ENCODE data around the gene MAPK6.
A peak's percentile ranks its signal among the peaks of the same experiment; 100 is the strongest.
"Not testable (repeated sequence)": the region's sequence is repeated elsewhere in the genome, so short reads cannot be mapped to it uniquely, and the experiment has no call there.

MAPK6 gene

DNA sequence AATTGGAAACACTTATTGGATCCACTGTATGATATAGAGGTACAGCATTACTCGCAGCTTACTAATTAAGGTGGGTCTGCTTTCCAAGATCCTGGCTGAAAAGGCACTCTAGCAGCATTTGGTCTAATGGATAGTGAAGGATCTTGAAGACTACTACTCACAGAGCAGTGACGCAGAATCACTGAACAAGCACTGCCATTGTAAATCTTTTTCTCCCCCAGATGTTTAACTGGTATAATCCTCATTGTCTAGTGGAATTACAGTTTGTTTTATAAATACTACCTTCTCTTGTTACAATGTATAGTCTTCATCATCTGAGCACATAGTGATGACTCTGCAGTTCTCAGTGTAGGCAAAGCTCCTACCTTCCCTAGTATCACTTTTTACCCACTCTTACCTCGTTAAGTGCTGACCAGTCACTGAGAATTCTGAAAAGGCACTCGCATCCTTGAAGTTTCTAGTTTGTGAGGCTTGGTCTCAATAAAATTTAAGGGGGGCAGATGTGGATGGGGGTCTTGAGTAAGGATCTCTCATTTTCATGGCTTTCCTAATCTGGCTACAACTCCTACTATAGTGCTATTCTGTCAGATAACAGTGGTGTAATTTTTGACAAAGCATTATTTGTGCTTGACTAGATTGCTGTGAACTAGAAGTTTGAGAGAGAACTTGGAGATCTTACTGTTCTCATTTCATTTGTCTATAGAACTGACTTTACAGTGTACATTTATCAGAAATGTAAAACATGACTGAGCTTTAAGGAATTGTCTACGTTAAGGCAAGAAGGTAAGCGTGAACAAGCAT is 23.2 kb downstream of the MAPK6 start:
- DNase-seq (ENCODE audit: low spot score), result no peak

DNA sequence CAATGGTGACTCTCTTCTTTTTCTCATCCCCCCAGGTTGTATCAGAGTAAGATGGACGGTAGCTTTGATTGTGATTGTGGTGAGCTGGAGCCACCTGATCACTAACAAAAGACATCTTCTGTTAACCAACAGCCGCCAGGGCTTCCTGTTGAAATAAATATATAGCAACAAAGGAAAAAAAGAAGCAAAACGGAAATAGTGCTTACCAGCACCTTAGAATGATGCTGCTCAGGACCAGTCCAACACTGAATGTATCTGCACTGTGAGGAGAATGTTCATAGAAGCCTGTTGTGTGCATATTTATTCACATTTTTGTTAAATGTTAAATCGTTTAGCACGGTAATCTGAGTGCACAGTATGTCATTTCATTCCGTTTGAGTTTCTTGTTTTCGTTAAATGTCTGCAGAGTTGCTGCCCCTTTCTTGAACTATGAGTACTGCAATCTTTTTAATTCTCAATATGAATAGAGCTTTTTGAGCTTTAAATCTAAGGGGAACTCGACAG is 26.8 kb downstream of the MAPK6 start:
- not testable (repeated sequence) for DNase-seq (ENCODE audit: low spot score)

- not testable (repeated sequence) for DNase-seq (ENCODE audit: low spot score)
These were observed 27.5 kb downstream of the MAPK6 start for GRCh38 chr15:52046552-52046951.

- DNase-seq (ENCODE audit: low spot score), result no peak
These were observed 31.4 kb downstream of the MAPK6 start for GRCh38 chr15:52050416-52050815.

GRCh38 chr15:52052066-52052935 is 33.3 kb downstream of the MAPK6 start:
- DNase-seq (ENCODE audit: low spot score), result no peak

GRCh38 chr15:52054381-52054780 is 35.4 kb downstream of the MAPK6 start:
- no peak for DNase-seq (ENCODE audit: low spot score)

DNA sequence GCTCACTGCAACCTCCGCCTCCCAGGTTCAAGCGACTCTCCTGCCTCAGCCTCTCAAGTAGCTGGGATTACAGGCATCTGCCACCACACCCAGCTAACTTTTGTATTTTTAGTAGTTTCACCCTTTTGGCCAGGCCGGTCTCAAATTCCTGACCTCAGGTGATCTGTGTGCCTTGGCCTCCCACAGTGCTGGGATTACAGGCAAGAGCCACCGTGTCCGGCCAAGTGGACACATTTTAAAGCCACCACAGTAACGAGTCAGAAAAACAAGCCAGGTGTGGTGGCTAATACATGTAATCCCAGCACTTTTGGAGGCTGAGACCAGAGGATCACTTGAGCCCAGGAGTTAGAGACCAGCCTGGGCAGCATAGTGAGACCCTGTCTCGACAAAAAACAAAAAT is 35.8 kb downstream of the MAPK6 start:
- not testable (repeated sequence) for DNase-seq (ENCODE audit: low spot score)

DNA sequence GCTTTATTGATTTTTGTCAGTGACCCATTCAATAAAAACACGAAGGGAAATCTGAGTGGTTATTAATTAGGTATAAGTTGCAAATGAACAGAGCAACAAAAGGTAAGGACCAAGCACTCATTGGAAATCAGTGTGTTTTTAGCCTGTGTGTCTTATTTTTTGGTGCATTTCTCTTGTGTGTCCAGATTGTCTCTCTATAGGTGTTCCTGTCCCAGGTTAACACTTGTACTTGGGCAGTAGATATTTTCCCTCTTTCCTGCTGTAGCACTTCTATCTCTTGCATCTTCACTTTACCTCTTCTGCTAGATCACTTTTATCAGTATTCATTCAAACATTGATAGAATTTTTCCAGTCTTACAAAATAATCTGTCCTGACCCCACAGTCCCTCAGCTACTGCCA is 37.0 kb downstream of the MAPK6 start:
- no peak for DNase-seq (ENCODE audit: low spot score)

DNA sequence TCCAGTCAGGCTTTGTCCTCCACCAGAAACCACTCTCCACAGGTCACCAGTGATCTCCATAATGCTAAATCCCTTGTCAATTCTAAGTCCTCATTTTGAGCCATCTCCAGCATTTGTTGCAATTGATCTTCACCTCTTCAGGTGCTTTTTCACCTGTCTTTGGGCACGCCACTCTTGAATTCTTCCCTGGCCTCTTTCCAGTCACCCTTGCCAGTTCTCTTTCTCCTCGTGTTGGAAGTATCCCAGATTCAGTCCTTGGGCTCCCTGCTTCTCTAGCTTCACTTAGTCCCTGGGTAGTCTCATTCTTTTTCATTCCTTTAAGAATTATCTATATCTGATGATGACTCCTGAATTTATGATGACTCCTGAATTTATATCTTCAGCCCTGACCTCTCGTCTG is 37.5 kb downstream of the MAPK6 start:
- DNase-seq (ENCODE audit: low spot score), result no peak

DNA sequence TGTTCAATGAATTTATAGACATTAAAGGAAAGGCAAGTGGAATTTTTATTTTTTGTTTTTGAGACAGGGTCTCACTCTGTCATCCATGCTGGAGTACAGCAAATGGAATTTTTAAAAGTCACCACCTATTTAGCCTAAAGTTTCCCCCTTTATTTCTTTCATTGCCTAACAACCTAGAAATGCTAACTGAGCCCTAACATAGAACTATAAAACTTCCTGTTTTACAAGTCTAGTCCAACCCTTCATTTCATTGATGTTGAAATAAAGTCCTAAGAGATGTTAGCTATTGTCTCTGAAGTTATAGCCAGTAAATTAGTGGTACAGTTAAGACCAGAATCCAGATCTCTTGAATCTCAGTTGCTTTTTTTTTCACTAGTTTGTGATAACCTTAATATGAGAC is 39.0 kb downstream of the MAPK6 start:
- DNase-seq (ENCODE audit: low spot score), result no peak

DNA sequence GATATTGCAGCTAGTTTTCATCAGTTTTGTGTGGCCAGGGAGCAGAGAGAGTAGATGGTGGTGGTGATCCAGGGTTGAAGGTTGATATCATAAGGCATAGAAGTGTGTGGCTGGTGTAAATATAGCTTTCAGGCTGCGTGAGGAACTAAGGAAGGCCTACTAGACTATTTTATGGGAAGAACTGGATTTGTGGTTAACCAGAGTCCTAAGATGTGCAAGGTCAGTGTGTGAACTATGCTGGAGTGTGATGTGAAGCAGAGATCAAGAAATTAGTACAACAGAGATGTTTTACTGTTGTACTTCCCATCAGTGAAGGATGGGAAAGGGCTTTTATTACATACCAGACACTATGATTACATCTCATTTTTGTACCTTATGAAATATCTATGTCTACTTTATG is 41.5 kb downstream of the MAPK6 start:
- no peak for DNase-seq (ENCODE audit: low spot score)

DNA sequence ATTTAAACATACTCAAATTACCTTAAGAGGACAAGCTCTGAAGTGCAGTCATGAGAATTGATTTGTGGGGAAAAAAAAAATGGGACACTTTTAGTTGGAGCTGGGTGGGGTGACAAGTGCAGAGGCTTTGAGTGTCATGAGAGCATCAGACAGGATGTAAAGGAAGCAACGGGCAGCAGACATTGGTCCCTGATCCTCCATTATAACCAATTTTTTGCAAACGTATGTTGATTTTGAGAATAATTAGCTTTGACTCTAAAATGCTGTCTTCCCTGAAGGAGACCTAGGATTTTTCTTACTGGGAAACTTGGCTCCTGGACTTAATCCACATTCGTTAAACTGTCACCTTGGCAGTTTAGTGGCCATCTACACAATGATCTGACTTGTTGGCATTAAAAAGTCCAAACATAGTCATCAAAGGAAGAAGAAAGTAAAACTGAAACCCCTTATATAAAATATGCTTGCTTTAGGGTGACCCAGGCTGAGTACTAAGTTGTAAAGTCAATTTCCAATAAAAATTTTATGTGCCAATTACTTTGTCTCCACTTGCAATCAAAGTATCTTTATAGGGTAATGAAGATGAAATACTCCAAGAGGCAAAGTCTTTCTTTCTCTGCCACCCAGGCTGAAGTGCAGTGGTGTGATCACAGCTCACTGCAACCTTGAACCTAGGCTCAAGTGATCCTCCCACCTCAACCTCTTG is 48.0 kb downstream of the MAPK6 start:
- DNase-seq (ENCODE audit: low spot score), result no peak

DNA sequence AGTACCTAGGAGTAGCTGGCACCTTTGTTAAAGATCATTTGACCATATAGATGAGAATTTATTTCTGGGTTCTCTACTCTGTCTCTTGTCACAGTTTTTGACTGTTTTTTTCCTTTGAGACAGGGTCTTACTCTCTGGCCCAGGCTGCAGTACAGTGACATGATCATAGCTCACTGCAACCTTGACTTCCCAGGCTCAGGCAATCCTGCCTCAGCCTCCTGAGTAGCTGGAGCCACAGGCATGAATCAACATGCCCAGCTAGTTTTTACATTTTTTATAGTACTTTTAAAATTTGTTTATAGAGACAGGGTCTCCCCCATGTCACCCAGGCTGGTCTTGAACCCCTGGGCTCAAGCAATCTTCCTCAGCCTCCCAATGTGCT is 48.5 kb downstream of the MAPK6 start:
- DNase-seq (ENCODE audit: low spot score), result no peak

DNA sequence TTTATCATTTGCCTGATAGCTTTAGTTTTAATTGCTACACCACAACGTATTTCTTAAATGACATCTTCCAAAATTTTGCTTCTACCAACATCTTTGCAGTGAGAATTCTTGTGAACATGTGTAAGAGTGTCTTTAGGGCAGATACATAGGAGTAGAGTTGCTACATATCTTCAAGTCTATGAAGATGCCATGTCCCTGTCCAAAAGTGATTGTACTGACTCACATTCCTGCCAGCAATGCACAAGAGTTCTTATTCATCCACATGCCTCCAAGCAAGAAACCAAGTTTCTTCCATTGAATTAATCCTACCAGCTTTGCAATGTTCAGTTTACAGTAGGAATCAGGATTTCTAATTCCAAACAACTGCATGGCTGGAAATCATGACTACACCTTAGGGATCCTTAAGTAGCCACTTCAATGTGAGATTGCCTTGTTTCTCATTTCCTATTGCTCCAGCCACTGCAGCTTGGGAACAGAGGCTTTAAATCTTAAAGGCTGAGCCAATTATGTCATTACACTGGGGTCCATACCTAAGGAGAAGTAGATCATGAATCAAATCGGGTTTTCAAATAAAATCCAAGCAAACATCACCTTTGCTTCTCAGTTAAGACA is 49.1 kb downstream of the MAPK6 start:
- no peak for DNase-seq (ENCODE audit: low spot score)

DNA sequence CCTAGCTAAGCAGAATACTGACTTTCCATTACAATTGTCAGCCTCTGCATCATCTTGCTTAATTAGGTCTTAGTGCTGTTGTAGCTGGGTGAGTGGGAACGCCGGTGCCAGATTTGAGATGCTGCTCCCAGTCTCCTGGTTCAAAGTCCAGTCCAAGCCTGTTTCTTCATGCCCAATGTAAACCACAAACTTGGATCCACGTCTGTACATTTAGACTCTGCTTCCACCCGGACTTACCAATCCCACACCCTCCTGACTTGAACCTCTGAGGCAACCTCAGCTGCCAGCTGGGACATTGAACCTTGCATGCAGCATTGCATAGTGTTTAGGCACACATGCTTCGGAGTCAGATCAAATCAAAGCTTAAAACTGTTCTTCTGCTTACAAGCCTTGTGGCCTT is 50.5 kb downstream of the MAPK6 start:
- DNase-seq (ENCODE audit: low spot score), result no peak

DNA sequence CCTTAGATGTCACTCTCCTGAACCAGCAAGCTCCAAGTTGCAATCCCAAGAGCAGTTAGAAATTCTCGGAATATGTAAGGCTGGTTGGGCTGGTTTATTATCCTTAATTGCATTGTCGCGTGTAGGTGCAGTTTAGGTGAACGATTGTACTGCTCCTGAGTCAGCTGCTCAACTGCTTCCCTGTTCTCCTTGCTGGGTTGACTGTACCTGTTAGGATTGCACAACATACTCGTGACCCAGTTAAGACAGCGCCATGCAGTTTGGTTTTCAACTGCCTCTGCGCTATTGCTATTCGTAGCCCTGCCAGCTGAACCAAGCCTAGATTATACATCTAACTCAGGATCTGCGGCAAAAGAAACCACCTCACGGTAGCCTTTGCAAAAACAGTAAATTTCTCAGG is 52.6 kb downstream of the MAPK6 start:
- DNase-seq (ENCODE audit: low spot score), result no peak

- no peak for DNase-seq (ENCODE audit: low spot score)
These were observed 58.1 kb downstream of the MAPK6 start for GRCh38 chr15:52076889-52077781.

DNA sequence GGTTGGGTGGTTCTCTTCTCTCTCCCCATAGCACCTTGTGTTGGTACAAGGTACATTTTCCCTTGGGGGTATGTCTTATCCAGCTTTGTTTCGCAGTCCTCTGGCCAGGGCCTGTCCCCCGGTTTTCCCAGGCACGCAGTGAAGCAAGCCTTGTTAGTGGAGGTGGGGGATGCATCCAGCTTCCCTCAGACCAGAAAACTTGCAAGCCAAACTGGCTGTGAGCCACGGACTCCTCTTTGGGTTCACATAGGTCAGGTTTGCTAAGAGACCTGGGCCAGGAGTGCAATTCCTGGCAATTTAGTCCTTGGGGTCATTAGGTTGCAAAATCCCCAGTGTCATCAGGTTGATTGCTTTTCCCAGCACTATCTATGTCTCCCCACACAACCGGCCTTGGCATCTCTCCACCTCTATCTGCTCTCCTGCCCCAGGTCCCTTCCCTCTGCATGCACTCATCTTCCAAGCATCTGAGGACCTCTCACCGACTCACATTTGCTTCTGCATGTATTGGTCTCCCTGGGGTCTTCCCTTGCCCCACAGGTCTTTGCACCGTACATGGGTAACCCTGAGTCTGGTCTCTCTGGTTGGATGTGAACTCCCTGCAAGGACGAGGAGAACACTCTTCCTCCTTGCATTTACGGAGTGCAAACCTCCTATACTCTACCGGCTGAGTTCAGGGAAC is 59.3 kb downstream of the MAPK6 start:
- no peak for DNase-seq (ENCODE audit: low spot score)

DNA sequence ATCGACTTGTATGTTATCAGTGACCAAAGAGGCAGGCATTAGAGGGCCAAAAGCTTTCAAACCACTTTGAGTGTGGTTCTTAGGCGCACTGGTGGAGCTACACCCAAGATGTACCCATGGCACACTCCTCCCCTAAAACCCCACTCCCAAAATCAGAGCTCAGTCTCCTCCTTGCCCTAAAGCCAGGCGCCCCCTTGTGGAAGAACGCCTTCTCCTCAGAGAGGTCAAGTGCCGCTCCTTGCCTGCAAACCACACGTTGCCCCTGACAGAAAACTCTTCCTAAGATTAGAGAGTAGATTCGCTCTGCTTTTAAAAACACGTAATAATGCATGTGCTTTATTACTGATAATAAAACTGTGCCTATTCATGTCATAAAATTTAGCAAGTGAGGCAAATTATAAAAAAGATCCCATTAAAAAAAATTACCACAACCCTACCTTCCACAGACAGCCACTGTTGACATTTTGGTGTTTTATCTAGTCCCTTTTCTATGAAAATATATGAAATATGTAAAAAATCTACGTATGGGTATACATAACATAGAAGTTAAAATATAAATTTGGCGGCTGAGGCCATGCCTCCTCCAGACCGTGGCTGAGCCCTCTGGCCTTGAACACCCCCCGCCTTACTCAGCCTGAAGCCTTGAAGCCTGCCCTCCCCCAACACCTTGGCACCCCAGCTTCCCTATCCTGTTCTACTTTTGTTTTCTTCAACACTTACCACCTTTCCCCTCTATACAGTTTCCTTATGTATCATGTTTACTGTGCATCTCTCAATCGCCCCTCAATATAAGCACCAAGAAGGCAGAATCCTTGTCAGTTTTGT is 60.1 kb downstream of the MAPK6 start:
- peak; percentile 84 for DNase-seq (ENCODE audit: low spot score)

GRCh38 chr15:52080031-52080430 is 61.0 kb downstream of the MAPK6 start:
- no peak for DNase-seq (ENCODE audit: low spot score)

Measured in D341Med (cell line).